ENCODE data around the gene ENAH.

GRCh38 chr1:225644666-225645065, 8.3 kb downstream of the ENAH start:
- TF ChIP-seq CTCF (IDR thresholded peaks at IDR 0.05; ENCODE audit: low read length) (no peak), EZH2 (optimal IDR thresholded peaks at IDR 0.05; ENCODE audit: low read depth, low read length) (no peak), EZH2phosphoT487 (IDR thresholded peaks at IDR 0.05; ENCODE audit: low read length) (no peak)
